T-helper 9 cell (primary cell): ENCODE measurements around the gene MAGI2.
"Not testable (repeated sequence)": the region's sequence is repeated elsewhere in the genome, so short reads cannot be mapped to it uniquely, and the experiment has no call there.

Experiments
- DNase-seq: peaks from one replicate; pipeline ENCODE4 v3.0.0-alpha.2; 2020

The MAGI2 gene

DNA sequence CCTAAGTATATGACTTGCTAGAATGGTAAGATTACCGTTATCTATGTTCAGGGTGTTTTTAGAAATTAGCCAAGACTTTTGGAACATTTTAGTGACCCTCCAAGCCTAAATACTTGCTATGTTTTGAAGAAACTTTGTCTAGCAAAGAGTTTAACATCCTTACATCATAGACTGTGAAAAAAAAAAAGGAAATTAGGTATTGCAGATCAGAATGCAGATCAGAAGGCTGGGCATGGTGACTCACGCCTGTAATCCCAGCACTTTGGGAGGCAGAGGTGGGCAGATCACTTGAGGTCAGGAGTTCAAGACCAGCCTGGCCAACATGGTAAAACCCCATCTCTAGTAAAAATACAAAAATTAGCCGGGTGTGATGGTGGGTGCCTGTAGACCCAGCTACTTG lies 10.7 kb downstream of the MAGI2 start:
- not testable (repeated sequence) for DNase-seq

DNA sequence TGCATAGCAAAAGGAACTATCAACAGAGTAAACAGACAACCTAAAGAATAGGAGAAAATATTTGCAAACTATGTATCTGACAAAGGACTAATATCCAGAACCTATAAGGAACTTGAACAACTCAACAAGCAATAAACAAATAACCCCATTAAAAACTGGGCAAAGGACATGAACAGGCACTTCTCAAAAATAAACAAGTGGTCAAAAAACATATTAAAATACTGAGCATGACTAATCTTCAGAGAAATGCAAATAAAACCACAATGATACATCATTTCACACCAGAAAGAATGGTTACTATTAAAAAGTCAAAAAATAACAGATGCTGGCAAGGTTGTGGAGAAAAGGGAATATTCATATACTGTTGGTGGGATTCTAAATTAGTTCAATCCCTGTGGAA lies 17.1 kb downstream of the MAGI2 start:
- no peak for DNase-seq

DNA sequence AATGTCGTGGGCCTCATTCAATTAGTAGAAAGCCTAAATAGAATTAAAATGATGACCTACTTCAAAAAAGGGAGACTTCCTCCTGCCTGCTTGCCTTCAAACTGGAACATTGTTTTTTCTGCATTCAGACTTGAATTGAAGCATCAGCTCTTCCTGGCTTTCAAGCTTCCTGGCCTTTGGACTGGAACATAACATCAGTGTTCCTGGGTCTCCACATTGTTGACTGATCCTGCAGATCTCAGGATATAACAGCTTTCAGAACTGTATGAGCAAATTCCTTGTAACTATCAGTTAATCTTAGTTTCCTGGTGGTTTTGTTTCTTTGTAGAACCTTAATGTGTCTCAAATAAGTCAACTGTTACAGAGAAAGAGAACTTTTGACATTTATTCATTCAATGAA lies 18.6 kb downstream of the MAGI2 start:
- DNase-seq, result no peak

DNA sequence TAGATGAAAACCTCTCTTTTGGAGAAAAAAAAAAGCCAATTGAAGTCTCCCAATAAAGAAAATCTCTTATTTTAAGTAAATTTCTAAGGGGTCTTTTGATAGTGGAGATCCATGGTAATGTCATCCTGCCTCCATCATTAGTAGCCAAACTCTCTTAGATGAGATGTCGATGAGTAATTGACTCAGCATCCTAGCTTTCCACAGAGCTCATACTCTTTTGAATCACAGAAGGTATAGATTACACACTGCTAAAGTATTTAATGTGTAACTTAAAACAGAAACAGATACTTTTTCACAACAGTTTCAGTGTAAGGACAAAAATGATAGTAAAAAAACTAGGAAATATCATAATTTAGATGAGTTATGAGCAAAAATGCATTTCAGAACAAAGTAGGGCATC lies 19.4 kb downstream of the MAGI2 start:
- no peak for DNase-seq

DNA sequence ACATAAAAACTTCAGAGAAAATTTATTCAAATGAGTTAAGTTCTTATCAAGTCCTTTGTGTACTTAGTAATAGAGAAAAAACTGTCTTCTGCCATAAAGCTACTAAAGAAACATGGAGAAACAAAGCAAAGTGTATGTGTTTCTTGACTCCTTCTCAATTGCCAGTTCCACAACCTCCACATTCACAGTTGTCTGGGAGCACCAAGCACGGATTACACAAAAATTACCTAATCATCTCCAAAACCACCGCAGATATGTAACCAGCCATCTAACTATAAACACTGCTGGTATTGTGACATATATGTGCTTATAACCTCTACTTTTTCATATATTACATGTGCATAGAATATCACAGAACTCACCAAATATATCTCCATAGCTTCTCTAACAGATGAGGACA lies 23.1 kb downstream of the MAGI2 start:
- no peak for DNase-seq

DNA sequence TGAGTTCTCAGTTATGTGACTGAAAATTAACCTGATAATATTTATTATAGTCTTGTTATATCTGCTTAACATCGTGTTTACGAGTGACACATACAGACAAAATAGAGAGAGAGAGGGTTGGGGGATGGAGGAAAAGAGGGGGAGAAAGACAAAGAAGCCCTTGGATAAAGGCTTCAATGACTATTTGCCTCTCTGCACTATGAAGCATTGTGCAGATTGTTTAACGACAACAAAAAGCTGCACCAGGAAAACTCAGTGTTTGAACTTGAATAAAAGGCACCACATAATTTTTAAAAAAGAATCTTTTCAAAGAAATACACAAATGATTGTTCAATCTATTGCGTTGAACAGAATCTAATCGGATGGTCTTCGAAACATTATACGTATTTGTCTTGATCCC lies 27.8 kb downstream of the MAGI2 start:
- no peak for DNase-seq

DNA sequence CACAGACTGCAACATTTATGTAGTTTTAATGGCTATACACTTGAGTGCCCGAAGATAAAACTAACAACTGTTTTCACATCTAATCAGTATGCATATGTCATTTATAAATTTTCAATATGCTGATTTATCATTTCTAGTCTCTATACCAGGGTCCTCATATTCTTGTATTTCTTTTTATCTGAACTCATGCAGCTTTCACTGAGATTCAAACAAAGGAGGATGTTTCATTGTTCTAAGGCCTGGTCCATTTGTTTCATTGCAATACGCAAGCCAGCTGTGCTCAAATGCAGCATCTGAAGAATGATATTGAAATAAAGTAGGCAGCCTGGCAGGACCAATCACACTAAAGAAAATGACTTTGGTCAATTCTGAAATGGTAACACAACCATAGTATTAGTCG lies 31.7 kb downstream of the MAGI2 start:
- no peak for DNase-seq

DNA sequence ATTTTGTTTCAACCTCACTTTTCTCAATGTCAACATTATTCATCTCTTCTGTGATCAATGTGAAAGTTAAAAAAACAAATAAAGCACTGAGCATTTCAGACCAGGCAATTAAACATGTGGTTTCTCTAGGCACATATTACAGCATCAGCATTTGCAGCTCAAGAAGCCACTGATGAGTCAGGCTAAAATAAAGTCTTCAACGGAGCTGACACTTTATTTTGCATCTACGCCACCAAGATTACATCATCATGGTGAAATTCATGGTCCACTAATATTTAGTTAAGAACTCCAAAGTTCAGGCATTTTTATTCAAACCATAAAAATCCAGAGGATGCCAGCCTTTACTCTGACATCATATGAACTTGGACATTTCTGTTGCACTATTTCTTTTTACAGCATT lies 33.0 kb downstream of the MAGI2 start:
- no peak for DNase-seq

DNA sequence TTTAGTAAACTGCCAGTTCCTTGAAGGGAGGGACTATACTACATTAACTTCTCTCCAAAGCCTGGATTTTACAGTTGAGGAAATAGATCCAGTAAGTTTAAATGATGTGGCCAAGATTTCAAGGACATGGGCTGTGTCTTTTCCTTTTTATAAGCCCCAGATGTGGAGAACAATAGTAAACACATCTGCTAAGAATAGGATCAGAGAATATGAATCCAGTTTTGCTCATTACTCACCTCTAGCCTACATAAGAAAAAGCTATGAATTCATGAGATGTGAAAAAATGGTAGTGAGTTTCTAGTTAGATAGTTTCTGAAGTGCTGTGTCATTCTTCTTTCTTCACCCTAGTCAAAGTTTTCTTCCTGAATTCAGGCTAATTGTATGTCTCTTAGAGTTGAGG lies 38.6 kb downstream of the MAGI2 start:
- no peak for DNase-seq

DNA sequence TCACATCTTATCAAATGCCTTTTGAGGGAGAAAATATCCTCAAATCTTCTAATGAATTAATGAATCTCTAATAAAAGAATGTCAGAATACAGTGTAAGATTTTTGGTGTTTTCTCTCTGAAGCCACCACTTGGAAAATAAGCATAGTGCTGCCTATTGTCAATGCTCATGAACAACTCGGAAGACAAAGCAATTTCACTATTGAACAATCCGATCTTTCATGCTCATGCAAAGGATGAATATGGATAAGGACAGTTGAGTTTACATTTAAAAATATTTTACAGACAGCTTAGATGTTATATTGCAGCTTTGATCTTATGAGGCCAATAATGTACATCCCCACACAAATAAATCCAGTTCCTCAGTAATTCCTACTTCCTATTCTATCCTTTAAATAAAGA lies 40.6 kb downstream of the MAGI2 start:
- no peak for DNase-seq

DNA sequence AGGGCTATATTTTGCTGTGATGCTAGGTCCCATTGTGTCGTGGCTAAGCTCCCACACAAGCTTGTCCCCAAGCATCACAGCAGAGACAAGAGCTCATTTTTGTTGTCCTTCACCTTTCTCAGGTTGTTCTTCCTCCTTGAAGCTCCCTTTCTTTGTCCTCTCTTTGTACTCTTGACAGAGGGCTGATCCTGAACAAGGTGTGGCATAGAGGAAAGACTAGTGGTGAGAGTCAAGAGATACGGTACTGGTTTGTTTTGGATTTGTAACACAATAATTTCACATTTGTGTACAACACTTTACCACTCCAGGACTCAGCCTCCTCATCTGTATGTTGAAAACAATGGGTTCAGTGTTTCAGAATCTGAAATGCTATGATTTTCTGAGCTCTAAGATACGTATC lies 41.0 kb downstream of the MAGI2 start:
- no peak for DNase-seq

DNA sequence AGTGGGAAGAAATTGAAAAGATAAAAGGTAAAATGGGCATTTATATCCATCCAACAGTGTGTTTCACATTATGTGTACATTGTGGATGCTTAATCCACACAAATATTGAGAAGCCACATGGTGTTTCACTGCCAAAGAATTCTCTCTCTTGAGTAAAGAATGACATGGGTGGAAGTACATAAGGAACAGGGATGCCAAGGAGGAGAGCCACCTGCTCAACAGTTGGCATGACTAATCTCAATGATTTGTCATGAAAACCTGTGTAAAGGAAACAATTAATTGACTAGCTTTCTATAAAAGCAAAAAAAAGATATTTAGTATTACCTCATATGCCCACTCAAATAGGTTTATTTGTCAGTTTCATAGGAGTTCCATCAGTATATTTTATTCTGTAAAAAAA lies 43.1 kb downstream of the MAGI2 start:
- no peak for DNase-seq

DNA sequence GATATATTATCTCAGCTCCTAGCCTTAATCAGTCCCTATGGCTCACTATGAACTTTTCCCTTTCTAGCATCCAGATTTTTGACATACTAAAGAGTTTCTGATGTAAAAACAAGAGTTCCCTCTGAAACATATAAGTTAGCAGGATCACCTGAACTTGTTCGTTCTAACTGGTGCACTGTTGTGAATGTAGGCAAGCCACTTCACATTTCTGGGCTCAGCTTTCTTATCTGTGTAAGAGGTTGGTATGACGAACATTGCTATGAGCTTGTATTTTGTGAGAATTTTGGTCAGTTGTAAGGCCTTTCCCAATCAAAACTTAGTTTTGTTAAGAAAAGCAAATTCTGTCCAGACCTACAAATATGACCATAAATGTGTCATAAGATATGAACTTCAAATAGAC lies 46.1 kb downstream of the MAGI2 start:
- DNase-seq, result no peak

DNA sequence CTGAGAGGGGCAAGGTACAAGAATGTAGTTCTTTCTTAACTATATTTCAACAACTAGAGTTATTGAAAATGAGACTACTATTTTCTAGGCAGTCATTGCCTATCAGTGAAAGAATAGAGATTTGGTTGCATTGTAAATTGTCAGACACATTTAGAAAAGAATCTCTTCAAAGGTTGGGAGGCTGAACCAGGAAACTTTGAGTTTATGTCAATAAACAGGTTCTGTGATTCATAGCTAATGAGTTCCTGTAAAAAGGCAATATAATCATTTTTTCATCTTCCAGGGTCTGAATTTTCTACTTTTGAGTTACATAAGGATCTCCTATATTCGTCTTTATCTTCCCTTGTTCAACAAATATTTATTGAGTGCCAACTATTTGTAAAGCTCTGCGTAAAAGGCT lies 47.1 kb downstream of the MAGI2 start:
- no peak for DNase-seq

DNA sequence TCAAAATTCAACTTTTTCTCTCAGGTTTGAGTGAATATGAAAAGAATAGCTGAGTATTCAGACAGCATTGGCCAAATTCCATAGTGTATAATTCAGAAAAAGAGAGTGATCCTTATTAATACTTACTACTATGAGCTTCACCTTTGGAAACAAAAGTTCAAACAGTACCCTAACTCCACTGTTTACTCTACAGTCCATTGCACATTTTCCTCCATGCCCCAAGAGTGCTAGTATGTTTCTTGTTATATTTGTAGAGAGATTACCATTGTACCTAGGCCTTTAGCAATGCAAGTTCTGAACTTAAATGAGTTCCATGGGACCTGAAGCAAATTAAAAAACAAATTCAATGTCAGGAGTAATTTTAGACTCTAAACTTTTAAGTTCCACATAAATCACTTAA lies 48.1 kb downstream of the MAGI2 start:
- no peak for DNase-seq

DNA sequence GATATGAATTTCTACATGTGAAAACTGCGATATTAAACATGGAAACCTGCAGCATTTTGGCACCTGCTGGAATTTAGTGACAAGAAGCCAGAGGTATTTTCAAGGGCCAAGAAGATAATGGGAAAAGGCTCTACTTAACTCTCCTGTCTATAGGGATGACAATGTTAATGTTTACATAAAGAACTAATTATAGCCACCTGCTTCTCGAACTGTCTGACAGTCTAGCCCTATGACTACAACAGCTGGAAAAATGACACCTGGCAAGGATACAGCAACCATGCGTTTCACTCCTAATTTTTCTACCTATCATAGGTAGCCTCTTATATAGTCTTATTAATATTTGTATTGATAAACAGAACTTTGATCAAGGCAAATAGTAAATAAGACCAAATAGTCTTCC lies 49.6 kb downstream of the MAGI2 start:
- DNase-seq, result no peak

DNA sequence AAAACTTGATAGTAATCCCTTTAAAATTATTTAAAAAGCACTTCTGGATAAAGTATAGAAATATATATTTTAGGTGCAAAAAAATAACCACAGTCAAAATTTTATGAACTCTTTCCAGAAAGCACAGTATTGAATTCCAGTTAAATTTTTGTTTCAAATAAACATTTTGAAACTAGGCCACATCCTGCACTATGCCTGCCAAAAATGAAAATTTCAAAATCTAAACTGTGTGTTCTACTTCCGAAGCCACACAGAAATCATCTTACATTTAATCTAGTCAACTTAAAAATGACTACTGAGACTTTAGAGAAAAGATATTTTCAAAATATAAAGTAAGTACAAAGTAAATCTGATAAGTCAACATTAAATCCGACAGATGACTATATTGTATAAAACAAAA lies 50.0 kb downstream of the MAGI2 start:
- no peak for DNase-seq

DNA sequence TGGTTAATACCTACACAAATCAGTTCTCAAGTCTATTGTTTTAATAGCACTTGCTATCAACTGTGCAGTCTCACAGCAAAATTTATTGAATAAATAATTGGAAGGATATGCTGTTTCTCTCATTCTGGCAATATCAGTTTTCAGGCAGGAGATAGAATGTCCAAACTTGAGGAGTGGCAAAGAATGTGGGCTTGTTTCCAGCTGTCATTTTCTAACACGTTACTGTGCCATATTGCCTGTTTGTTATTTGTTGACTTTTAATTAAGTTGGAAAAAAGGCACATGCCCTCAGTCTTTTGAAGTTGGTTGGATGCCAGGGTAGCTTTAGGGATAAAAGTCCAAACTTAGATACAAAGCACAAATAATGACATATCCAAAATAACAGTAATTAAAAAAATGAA lies 52.2 kb downstream of the MAGI2 start:
- DNase-seq, result no peak

DNA sequence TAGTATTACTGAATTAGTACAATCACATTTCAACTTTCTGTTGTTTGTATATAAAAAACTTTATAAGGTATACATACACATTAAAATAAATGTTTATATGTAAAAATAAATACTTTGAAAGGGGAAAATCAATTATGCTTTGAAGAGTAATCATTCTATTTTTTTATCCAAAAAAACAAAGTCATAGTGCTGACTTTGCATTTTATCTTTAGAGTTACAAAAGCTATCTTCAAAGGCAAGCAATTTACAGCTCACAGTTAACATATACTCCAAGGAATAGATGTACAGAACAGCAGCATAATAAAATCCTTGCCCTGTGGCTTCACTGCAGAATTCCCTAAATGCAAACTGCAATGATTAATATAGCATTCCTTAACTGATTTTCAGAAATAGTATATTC lies 53.2 kb downstream of the MAGI2 start:
- DNase-seq, result no peak

DNA sequence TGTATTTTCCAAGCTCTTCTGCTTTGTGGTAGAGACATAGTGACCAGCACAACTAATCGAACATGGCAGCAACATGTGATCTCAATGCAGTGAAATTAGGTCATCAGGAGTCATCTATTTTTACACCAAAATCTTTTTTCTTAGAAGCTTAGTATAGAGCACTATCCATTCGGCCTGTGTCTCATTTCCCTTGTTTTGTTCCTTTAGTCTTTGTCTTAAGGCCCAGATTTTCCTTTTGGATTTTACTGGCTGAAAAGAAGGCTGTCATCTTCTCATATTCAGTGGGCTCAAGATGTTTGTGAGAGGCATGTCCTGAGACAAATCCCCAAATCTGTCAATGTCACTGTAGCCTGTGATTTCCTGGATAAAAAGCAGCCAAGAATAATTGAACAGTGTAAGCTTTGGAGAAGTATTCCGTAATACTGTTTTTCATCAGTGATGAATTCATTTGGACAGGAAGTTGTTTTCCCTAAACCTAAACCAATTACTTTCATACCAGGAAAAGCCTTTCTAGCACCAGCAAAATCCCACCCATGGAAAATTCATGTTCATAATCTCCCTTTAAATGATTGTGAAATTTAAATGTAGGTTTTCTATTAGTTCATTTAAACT lies 55.2 kb downstream of the MAGI2 start:
- no peak for DNase-seq

DNA sequence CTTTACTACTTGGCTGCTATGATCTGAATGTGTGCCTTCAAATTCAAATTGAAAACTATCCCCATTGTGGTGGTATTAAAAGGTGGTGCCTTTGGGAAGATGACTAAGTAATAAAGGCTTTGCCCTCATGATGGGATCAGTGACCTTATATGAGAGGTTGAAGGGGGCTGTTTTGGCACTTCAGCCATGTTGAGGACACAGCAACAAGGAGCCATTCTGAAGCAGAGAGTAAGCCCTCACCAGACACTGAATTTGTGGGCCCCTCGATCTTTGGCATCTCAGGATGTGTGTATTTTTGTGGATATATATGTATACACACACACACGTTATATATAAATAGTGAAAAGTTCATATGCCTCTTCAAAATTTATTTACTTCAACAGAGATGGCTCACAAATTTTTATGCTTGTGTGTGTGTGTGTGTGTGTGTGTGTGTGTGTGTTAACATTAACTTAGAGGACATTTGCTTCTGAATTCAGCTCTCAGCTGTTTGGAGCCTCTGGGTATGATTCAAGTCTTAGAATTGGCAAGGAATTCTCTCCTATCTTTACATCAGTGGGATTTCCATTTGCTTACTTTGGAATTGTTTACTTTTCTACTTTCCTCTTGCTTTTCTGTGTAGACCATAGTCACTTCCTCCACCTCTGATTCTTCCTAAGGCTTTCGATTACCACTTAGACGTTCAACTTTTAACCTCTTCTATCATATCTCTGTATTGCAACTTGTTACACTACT lies 66.6 kb downstream of the MAGI2 start:
- DNase-seq, result no peak

DNA sequence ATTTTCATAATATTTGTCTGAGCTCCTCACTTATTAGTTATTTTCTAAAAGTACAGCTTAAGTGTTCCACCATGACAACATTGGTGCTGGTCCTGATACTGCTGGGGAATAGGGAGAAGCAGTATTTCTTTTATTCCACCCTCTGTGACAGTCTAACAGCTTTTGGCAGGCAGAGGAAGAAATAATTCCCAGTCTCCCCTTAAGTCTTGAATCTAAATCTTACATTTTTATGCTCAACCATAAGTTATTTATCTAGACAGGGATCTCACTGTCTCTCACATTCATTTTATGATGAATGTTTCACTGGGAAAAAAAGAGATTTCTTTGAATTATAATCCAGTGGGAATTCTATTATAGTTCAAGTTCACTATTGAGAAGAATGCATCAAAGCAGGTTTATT lies 71.5 kb downstream of the MAGI2 start:
- DNase-seq, result no peak

DNA sequence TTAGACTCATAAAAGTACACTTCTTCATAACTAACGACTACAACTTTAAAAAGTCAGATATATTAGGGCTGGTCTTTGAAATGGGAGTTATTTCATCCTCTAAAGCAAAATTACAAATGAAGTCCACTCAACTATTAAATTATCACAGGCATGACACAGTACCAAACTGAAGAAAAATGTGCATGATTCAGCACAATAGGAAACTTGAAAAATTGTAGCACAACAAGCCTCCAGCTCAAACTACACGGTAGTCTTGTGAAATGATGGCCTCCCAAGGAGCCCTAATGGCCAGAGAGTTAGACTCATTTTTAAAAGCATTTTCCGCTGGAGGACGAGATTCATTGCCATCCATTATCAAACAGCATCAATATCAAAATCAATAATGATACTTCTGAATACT lies 76.4 kb downstream of the MAGI2 start:
- DNase-seq, result no peak

DNA sequence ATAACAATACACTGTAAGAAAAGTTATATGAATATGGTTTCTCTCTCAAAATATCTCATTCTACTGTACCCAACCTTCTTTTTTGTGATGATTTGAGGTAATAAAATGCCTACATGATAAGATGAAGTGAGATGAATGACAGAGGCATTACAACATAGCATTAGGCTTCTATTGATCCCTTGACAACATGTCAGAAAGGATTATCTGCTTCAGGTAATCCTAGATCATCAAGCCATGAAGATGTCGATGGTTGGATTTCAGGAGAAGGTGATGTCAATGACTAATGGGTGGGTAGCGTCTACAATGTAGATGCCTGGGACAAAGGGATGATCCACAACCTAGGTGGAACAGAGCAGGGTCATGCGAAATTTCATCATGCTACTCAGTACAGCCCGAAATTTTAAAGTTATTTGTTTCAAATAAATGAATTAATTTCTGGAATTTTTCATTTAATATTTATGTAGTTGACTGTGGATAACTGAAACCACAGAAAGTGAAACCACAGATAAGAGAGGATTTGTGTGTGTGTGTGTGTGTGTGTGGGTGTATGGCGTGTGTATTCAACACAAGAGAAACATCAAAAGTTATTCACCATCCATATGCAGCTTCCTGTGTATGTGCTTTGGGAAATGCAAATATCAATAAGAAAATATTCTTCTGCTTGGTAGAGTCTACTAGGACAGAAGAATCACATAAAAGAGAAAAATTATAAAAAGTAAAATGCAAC lies 77.0 kb downstream of the MAGI2 start:
- no peak for DNase-seq
